Activated CD4-positive, alpha-beta T cell treated with anti-CD3 and anti-CD28 coated beads, Interleukin-2, Interleukin-4, amounts not matched to agents 100 ng/mL and 50 ng/mL, durations not matched to agents 16 hours and 8 hours (primary cell): ENCODE results near the gene WDR55.
A peak's percentile ranks its signal among the peaks of the same experiment; 100 is the strongest.
"Not testable (repeated sequence)": the region's sequence is repeated elsewhere in the genome, so short reads cannot be mapped to it uniquely, and the experiment has no call there.

Experiments
- DNase-seq: peaks from one replicate; pipeline ENCODE4 v3.0.0-alpha.2; 2020; ENCODE audit warnings: low spot score

Gene WDR55

DNA sequence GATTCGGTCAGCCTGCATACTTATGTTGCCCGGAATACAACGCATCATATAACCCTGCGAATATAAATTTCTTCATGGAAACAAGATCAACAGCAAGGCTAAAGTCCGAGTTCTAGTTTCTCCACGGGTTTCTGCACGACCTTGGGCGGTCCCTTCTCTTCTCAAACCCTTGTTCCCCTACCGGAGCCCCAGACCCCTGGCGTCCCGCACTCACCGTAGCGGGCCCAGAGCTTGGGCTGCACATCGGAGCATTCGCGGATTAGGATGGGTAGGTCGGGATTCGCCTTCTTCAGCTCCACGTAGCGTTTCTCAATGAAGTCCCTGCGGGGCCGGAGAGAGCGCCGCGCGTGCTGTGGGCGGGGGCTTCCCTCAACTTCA is 17.7 kb upstream of the WDR55 start:
- no peak for DNase-seq

DNA sequence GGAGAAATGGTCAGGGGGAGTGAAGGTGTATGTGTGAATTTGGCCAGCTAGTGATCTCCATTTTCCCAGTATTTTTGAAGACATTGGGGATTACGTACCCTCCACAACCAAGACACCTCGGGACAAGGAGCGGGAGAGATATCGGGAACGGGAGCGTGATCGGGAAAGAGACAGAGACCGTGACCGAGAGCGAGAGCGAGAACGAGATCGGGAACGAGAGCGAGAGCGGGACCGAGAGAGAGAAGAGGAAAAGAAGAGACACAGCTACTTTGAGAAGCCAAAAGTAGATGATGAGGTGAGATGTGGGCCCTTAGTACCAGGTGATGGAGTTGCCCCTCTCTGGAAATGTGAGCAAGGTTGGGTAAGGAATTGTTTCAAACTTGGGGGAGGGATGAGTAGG is 5.8 kb upstream of the WDR55 start:
- DNase-seq = no peak

DNA sequence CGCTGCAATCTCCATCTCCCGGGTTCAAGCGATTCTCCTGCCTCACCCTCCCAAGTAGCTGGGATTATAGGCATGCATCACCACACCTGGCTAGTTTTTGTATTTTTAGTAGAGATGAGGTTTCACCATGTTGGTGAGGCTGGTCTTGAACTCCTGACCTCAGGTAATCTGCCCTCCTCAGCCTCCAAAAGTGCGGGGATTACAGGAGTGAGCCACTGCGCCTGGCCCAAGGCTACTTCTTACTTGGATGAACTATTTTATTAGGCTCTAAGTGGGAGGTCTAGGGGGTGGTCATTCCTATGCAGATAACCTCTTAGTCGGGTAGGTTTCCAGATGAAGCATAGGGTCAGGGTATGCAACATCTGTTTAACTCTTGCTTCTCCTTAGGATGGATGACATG is 4.3 kb upstream of the WDR55 start:
- not testable (repeated sequence) for DNase-seq

DNA sequence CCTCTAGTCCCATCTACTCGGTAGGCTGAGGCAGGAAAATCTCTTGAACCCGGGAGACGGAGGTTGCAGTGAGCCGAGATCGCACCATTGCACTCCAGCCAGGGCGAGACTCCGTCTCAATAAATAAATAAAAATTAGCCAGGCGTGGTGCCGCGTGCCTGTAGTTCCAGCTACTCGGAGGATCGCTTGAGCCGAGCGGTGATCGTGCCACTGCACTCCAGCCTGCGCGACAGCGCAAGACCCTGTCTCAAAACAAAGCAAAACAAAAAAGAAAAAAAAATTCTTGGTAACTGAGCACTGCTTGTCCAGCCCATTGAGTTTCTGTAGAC is 710 bp upstream of the WDR55 start:
- no peak for DNase-seq

DNA sequence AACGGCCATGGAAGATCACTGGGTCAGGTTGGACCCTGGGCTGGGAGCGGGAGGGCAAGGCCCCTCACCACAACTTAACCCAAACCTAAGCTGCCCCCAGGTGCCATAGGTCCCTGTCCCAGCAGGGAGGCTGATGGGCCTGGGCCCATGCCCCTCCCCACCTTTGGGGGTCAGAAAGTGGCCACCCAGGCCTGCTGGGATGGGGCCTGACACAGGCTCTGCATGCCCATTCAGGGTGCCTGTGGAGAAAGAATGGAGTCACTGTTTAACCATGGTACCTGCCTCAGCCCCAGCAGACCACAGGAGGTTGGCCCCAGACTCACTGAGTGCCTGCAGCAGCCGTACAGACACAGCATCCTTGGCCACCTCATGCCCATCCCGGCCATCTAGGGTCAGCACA is 6.3 kb downstream of the WDR55 start:
- DNase-seq = not testable (repeated sequence)

DNA sequence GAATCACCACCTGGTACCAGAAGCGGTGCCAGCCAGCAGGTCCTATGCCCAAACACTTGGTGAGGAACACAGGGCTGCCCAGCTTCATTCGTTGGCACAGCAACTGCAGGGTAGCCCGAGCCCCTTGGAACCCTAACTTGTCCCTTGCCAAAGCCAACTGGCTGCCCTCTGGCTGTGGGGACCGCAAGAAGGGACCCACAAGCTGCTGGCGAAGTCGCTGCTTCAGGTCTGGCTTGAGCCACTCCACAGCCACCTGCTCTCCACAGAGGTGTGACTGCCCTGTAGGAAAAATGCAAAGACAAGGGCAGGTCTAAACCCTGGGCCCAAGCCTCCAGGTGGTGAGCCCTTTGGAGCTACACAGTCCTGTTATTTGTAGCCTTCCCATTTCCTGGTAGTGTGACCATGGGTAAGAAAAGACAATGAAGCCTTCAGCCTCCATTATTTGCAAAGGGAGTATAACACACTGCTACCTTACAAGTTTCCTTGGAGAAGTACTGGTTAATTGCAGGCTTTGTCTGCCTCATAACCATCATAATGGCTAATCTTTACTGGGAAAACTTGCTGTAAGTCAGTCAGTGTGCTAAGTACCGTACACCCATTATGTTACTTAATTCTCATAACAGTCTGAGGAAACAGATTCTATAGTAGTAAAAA is 6.9 kb downstream of the WDR55 start:
- DNase-seq = no peak

DNA sequence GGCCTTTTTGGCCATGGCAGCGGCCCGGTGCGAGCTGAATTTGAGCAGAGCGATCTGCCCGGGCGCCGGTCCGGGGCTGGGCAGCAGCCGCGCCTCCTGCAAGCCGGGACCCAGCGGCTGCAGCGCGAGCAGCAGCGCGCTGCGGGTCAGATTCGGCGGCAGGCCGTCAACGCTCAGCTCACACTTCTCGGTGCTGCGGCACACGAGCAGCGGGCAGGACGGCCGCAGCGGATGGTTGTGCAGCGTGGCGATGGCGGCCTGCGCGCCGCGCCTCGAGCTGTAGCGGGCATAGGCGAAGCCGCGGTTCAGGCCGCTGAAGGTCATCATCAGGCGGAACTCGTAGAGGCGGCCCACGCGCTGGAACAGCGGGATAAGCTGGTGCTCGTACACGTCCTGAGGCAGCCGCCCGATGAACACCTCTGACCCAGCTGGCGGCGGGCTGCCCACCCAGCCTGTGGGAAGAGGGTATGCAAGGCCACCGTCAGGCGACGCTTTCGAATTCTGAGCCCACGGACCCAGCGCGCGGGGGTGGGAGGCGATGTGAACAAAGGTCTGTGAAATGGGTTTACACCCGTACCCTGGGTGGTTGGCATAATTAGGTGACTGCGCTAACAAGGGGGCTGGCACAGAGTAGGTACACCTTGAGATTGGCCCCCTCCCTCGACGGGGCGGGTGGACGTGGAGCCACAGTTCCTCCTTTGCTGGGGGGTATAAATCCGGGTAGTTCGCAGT is 7.9 kb downstream of the WDR55 start:
- no peak for DNase-seq

DNA sequence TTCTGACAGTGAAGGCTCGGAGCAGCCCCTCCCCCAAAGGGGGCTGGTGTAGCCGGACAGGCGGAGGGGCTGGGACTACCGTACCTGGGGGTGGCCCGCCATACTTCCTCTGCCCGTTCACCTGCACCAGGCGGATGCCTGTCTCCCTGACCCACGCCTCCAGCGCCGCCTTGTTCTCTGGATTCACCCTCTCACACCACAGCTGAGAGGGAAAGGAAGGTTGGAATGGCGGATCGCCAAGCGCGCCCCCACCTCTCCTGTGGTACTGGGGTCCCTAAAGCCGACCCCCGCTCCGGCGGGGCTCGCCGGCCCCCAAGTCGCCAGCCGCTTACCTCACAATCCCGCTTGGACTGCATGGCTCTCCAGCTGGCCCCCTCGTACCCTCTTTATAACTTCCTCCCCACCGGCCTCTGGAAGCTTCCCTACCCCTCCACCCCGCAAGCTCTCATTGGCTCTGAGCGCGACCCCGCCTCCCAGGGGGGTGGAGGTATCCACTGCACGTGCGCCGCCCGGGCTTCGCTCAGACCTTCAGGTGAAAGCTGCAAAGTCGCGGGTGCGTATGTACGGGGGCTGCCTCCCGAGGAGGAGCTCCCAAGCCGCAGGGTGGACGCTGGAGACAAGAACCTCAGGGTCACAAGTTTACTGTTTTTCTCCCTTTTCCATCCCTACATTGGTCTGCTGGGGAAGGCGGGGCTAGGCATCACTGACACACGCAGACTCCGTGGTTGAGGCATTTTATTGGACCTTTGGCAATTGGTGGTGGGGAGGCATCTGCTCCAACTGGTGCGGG is 8.7 kb downstream of the WDR55 start, which contains the start of gene DND1:
Gene DND1 (minus strand): TSS at position 390 of the 790 bp plus-strand sequence. CDS start 34 bp downstream, at position 356.
- DNase-seq = no peak

DNA sequence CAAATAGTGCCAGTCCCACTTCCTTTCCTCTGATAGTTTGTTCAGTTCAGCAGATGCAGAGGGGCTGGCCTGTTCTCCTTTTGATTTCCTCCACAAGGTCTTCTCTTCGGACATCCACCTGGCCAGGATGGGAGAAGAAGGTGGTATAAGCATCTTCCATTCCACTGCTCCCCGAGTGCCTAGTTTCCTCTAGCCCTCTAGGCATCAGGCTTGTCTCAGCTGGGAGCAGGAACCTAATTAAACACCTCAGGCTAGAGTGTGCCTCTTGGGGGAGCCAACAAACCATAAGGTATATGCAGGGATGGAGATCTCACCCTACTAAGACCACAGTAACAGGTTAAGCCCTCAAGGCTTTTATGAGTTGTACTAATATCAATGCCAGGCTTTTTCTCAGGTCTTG is 9.5 kb downstream of the WDR55 start:
- DNase-seq = no peak

DNA sequence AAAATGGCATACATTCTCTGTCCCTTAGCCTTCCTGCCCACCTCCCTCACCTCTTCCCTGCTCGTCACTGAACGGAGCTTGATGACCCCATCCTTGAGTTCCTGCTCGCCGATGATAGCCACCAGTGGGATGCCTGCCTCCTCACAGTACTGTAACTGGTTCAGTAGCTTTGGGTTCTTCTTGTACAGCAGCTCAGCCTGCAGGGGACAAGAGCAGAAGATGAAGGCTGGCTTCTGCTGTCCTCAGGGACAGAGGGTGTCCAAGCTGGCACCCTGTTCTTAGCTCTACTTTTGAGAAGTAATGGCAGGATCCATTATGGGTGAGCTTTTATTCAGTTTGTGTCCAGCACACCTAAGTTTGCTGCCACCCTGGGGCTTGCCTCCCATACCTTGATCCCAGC is 9.9 kb downstream of the WDR55 start:
- no peak for DNase-seq

DNA sequence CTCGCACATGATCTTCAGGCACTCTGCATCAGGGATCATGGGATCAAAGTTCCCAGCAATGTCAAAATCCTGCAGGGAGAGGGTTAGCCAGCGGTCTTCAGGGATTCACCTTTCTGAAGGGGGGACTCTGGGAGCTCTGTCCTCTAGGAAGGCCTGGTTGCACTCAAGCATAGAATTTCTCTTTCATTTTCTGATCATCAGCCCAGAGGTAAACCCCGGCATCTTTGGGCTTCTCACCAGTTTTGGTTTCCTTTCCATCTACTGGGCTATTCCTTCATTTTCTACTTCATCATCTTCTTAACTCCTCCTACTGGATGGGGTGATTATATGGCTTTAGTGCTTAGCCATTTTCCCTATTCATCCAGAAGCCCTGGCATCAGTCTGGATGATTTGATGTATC is 13.2 kb downstream of the WDR55 start:
- no peak for DNase-seq

DNA sequence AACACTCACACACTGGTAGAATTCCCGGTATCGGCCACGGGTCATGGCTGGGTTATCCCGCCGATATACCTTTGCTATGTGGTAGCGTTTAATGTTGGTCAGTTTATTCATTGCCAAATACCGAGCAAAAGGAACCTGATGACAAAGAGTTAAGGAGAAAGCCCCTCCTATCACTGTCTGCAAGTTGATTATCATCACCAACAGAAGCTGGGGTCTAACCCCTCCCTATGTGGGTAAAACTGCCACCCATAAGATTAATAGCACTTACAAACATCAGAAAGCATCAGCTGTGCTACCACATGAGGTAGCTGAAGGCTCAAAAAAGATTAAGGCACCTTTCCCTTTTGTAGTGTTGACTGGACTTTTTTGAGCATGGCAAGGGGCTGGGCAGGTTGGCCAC is 14.3 kb downstream of the WDR55 start:
- DNase-seq = no peak

DNA sequence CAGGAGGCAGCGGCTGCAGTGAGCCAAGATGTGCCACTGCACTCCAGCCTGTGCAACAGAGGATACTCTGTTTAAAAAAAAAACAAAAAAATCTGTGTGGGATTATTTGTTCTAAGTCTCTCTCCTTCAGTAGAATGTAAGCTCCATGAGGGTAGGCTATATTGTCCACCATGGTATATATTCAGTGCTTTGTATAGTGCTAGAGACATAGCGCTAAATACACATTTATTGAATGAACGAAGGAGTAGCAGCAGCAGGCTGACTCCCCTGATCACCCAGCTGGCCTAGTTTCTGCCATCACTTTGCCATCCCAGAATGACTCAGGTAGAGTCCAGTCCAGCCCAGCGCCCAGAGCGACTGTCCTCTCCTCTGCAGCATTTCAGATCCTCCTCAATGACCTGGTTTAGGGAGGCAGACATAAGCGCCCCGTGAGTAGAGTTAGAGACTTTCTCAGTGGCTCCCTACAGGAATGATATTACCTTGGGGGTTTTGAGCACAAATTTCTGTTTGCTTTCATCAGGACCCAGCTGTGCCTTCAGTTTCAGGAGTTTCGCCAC is 25.8 kb downstream of the WDR55 start:
- DNase-seq = no peak

DNA sequence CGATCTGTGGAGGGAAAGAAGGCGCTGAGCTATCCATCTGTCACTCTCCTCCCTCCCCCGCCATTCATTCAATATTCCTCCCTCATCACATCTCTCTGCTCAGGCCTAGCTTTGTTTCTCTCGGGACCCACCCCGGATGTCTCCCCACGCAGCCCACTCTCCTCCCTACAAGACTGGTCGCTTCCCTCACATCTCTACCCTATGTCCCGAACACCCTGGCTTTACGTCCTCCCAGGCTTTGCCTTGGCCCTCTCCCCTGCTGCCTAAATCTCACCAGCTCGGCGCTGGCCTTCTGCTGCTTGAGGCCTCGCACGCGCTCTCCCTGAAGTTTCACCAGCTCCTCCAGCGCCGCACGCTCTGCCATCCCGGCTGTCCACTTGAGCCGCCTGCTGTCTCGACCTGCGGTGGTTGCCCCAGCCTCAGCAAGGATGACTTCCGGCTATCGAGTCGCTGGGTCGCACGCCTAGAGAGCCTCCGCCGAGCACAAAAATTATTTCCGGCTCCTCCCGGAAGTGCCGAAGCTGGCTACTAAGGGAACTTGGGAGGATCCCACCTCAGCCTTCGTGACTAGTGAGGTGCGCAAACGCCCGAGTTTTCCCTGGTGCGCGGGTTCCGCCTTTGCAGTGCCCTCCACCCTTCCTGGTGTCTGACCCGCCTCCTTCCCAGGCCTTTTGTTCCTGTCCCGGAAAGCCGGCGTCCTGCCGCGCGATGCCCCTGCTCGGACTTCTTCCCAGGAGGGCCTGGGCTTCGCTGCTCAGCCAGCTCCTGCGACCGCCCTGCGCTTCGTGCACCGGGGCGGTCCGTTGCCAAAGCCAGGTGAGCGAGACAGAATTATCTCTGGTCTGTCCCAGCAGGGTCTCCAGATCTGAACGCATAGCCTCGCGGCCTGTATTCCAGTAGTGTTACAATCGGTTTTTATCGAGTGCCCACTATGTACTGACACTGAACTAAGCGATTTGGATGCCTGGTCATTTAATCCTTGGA is 26.5 kb downstream of the WDR55 start, which contains the start of the genes HARS1 and HARS2:
Gene HARS1 (minus strand): TSS at position 430 of the 984 bp plus-strand sequence. CDS start 66 bp downstream, at position 364.
Gene HARS2 (plus strand): TSS at position 515 of the 984 bp plus-strand sequence. CDS start 194 bp downstream, at position 709.
- peak; percentile 93 for DNase-seq

DNA sequence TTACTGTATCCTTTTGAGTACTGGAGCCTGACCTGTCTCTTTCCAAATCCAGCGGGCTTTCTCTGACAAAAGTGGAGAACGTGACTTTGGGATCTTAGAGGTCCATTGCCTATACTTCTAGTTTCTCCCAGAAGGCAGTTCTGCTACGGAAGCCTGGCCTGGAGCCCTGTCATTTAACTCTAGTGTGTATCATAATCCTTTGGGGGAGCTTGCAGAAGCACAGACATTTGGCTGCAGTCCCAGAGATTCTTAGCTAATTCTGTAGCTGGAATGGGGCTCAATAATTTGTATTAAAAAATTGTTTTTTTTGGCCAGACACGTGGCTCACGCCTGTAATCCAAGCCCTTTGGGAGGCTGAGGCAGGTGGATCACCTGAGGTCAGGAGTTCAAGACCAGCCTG is 29.6 kb downstream of the WDR55 start:
- DNase-seq = no peak

DNA sequence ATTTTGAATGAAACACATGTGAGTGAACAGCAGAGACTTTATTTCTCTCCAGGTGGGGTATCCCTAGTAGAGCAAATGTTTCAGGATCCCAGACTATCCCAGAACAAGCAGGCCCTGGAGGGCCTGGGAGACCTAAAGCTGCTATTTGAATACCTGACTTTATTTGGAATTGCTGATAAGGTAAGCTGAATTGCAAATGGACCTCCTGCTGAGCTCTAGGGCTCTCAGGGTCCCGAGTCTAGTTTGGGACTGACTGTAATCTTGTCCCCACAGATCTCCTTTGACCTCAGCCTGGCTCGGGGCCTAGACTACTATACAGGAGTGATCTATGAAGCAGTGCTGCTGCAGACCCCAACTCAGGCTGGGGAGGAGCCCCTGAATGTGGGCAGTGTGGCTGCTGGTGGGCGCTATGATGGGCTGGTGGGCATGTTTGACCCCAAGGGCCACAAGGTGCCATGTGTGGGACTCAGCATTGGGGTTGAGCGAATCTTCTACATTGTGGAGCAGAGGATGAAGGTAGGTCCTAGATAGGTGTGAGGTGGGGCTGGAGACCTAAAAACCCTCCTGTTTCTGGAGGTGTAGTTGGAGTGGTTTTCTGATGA is 32.3 kb downstream of the WDR55 start:
- no peak for DNase-seq

DNA sequence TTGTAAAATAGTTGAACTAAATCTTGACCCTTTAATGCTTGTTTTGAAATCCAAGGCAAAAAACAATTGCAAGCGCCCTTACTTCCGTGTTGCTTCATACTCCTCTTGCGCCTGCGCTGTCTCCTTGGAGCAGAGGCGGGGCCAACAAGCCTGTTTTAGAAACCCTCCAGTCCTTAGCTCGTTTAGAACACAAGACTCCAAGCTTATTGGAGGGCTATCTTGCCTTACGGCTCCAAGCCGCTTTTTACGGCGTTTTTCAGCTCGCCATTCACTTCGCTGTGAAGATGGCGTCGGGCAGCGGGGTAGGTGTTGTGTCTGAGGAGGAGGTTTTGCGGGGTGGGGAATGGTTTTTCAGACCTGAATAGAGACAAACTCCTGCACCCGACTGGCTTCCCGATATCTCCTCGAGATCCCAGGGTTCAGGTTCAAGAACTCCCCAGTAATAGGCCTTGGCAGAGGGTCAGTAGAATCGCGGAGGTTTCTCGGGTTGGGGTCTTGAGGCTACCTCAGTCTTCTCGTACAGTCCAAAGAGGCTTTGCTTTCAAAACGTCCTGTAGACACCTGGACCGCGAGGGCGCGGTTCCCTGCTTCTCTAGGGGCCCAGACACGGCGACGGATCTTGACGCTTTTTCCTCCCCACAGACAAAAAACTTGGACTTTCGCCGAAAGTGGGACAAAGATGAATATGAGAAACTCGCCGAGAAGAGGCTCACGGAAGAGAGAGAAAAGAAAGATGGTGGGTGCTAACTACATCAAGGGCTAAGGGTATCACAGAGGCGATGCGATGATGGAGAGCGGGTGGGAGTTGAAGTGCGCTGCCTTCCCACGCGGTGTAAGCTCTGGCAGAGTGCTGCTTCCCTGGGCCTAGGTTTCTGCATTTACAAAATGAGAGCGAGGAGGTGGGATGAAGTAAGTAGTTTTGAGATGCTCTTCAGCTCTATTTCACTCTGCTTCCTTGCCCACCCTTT is 35.8 kb downstream of the WDR55 start, which contains the start of gene ZMAT2:
Gene ZMAT2 (plus strand): TSS at position 271 of the 968 bp plus-strand sequence. CDS start 14 bp downstream, at position 285.
- peak; percentile 96 for DNase-seq

DNA sequence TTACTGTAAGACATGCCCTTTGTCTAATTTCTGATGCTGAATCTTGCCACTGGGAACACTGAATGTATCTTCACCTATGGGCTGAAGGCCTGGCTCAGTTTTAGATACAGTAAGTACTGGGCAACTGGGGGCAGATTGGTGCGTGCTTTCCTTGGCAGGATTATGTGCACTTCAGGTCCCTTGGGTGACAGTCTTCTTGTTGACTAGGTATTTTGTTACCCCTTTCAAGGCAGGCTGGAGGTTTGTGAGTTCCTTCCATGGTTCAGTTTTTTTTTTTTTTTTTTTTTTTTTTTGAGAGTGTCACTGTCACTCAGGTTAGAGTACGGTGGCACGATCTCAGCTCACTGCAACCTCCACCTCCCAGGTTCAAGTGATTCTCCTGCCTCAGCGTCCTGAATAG is 43.1 kb downstream of the WDR55 start:
- no peak for DNase-seq

DNA sequence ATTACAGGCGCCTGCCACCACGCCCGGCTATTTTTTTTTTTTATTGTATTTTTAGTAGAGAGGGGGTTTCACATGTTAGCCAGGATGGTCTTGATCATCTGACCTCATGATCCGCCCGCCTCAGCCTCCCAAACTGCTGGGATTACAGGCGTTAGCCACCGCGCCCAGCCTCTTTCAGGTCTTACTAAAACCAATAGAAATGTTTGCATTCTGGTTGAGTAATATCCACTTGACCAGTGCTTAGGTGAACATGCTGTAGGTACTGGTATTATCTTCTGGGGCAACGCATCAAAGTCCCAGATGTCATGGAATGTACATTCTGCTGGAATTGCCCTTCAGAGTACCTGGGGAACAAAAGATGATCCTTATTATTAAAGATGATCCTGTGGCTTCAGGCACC is 44.1 kb downstream of the WDR55 start:
- DNase-seq = not testable (repeated sequence)
